RCC 7860 (cell line): Measurements from ENCODE around the gene NTM.

Source experiments
- DNase-seq: peaks from one replicate; pipeline ENCODE4 v3.0.0-alpha.2; 2015; ENCODE audit warnings: low spot score
- FAIRE-seq: peaks from 2 replicates; lab custom pipeline; 2012; peaks lifted over from hg19 to GRCh38; lab: Jason Lieb, UNC

The NTM gene

DNA sequence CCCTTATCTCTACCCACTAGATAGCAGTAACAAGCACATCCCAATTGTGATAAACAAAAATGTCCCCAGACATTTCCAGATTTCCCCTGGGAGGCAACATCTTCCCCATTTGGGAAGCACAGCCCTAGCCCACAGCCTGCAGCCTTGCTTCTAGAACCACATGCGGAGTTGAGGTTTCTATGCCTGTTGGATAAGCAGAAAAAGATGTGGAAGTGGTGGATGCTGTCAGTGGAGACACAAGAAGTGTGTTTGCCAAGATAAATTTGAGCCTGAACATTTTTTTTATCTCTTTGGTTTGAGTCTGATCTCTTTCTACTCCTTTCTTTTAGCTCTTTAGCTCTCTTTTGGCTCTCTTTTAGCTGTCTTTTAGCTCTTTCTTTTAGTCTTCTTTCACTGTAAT lies 884.5 kb downstream of the NTM start:
- DNase-seq (no peak), FAIRE-seq (no peak)

DNA sequence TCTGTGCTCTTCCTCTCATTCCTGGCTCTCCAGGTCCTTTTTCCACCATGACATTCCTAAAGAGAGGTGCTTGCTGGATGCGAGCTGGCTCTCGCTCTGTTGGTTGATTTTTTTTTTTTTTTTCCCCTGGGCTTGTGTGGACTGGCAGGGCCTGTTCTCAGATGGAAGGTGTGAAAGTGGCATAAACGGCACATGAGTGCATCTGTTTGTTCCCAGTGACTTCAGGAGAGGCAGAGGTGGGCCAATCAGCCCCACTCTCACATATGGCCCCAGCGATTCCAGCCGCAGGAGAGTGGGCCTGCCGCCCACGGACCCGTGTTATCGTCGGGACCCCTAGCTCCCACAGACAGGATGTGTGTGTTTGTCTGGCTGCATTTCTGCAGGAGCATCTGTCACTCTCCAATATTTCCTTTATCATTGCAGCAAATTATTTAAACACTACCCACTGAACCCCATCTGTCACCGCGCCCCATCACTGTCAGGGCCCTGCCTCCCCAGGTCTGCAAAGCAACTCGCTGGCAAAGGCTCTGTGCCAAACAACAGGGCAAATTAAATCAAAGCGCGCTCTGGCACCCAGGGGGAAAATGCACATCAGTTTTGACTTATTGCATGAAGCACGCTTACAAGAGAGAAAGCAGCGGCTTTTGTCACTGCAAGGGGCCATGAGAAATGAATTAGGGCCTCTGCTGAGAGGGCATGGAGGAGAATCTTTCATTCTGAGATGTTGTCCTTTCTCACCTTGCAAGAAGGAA lies 886.3 kb downstream of the NTM start:
- FAIRE-seq (no peak), DNase-seq (no peak)

DNA sequence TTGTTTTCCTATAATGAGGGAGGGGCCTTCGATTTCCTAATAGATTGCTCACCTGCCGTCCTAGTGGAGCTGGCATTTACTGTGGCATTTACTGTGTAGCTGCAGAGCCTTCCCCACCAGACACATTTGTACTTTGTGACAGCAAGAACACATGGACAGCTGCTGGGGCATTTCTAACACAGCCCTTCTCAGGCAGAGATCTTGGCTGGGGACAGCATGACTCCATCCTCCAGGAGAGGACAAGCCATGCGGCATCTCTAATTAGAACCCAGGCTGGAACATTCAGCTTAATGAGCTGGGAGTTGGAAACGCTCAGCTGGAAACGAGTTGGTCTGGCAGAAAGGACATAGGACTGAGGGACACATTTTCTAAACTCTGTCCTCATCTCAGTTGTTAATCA lies 887.5 kb downstream of the NTM start:
- DNase-seq (no peak), FAIRE-seq (no peak)

DNA sequence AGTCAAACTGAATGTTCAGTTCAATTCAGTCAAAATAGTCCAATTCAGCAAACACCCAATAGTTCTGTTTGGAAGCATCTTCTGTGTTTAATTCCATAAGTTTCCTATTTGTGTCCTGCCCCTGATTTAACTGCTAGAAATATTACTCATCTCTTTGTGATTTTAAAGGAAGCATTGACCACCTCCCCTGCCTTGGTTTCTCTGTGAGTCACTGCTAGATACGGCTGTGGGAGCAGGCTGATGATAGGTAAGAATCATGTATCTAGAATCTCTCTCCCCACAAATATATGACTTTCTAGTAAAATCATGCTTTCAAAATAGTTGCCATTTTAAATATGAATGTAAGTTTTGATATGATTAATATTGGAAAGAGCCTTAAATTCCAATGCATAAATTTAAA lies 888.5 kb downstream of the NTM start:
- DNase-seq (no peak), FAIRE-seq (no peak)

DNA sequence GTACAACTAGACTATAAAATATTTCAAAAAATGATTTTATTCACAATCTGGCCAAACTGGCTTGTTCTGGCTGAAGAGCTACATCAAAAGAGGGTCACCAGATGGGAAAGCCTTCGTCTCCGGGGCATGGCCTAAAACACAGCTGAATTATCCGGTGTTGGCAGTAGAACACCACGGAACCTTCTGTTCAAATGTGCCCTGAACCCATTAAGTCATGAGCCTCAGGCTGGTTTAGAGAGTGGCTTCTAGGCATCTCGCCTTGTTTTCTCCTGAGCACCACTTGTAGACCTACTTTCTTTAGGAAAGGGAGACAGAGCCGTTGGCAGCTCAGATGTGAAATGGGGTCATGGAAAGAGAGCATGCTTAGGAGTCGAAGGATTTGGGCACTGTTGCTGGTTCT lies 890.2 kb downstream of the NTM start:
- no peak for FAIRE-seq
- no peak for DNase-seq

DNA sequence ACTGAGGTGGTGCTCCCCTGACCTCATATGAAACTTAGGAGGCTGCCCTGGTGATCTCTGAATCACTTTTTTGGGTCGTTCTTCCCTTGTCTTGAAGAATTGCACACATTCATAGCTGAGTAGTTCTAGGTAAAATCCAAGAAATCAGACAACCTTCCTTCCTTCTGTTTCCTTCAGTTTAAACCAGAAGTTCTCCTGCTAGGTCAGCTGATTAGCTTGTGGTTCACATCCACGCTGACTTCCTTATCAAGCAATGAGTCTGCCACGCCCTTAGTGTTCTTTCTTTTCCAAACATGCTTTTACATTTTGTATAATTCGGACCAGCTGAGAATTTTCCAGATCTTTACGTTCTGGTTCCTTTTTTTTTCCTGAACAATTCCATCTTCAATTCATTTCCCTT lies 892.8 kb downstream of the NTM start:
- no peak for FAIRE-seq
- no peak for DNase-seq

DNA sequence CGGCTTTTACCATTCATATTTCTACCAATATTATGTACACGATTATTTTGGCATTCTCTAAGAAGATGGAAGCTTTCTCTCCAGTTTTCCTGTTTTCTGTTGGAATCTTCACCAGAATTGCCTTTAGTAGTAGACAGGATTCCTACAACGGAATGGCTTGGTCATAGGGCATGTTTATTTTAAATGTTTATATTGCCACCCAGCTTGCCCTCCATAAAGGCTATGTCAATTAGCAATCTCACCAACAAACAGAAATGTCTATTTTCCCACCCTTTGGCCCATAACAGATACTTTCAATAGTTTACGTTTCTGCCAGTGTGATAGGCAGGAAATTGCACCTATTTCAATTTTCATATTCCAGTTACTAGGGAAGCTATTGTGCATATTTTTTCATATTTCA lies 893.5 kb downstream of the NTM start:
- DNase-seq, result no peak
- no peak for FAIRE-seq

DNA sequence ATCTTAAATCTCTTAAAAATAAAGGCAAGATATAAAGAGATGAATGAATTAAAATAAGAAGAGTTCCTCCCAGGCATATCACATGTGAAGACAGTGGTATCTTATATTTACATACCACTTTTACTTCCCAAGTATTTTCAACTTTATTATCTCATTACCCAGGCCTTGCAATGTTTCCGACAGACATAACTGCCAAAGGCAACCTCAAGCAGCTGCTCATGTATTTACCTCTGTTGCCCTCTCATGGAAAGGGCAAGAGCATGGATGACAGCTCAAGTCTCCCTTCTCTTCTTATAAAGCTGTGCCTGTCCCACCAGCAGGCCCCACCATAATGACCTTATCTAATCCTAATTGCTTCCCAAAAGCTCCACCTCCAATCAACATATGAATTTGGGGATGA lies 894.2 kb downstream of the NTM start:
- FAIRE-seq (no peak), DNase-seq (no peak)

DNA sequence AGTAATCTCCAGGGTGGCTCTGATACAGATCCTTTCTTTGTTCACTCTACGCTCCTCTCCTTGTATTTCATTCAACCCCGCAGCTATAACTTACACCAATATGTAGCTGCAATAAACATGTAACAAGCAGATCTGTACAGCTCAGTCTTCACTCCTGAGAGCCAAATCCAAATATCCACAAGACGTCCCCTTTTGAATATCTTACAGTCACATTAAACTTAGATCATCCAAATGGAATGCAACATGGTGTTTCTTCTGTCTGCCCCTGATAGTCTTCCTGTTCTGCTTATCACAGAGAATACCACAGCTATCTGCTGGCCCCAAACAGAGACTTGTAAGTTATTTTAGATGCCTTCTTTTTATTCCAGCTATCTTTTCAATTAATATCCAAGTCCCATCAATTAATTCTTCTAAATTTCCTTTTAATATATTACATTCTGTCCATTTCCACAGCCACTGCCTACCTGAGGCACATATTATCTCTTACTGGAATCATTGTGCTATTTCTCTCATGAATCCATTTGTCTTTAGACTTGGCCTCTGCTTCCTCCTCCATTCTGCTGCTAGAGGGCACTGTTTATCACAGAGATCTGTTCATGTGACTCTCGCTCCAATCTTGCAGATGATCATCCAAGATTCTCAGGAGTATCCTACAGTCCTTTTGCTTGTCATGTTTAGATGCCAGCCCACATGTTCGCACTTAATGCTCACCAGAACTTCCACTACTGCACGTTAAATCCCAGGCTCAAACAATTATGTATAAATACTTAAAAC lies 908.6 kb downstream of the NTM start:
- DNase-seq, result peak; percentile 5
- no peak for FAIRE-seq

DNA sequence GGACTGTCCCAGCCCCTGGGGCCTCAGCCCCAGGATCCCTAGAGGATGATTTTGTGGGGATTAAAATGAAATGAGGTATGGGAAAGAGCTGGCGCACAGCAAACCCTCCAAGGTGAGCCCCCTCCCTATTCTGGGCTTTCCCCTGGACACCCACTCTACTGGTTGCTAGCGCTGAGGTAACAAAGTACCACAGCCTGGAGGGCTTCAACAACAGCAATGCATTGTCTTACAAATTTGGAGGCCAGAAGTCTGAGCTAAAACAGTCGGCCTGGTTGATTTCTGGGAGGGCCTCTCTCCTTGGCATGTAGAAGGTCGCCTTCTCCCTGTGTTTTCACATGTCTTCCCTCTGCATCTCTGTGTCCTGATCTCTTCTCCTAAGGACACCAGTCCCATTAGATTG lies 913.6 kb downstream of the NTM start:
- no peak for FAIRE-seq

DNA sequence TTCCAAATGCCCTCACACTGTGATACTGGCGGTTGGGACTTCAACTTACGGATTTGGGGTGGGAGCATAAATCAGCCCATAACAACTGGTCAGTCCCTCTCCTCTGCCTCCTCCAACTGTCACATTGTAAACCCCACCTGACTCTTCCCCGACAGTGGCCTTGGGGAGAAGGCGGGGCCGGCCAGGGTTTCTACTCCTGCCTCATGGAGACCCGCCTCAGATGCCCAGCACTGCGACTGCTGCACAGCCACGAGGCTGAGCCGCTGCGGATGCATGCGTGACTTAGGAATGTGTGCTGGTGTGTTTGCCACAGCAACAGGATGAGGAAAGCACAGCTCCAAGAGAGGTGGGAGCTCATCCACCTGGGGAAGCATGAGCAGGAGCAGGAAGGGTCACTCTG lies 914.2 kb downstream of the NTM start:
- FAIRE-seq, result no peak
- no peak for DNase-seq

More for the DNA sequence above, 913.6 kb downstream of the NTM start:
- no peak for DNase-seq

DNA sequence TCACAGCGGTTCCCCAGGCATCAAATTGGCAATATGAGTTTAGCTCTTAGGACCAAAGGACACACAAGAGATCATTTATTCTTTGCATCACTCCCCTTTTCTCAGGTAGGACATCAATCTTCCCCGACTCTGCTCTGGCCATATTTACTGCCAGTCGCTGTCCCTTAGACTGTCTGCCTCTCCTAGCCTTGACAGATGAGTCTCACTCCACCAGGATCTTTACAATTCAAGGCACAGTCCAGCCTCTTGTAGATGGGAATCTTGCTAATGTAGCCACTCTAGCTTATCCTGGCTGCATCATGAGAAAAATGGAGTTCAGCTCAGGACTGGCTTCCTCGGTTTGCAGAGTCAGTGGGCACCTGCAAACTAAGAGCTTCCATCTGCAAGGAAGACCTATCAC lies 915.2 kb downstream of the NTM start:
- no peak for FAIRE-seq
- DNase-seq, result no peak

DNA sequence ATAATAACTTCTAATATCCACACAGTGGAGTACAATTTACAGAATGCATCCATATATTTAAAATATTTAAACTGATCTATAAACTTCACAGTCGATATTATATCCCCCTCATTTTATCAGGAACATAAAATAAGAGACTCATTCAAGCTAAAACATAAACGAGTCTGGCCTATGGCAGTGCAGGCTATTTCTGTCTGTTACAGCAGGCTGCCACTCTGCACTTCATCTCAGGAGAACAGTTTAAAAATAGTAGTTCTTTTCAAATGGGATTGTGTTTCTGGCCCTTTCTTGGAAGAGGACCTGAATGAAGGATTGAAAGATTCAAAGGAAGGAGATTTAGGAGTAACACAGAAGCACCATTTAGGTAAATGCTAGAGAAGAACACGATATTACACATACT lies 915.7 kb downstream of the NTM start:
- DNase-seq (no peak), FAIRE-seq (no peak)

DNA sequence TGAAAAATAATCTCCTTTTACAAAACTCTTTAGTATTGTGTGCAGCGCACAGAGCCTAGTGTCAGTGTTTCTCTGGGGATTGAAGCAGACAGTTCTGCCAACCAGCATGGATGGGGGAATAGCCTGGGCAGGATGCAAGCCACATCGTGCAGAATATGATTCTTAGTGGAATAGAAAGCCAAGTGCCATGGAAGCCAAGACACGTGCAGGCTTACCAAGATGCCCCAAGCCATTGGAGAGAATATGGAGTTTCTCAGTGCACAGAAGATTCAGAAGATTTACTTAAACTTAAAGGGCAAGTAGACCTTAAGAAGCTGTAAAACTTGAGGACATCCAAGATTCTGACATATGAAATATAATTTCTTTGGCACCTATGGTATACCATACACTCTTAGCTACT lies 917.6 kb downstream of the NTM start:
- no peak for FAIRE-seq
- no peak for DNase-seq

DNA sequence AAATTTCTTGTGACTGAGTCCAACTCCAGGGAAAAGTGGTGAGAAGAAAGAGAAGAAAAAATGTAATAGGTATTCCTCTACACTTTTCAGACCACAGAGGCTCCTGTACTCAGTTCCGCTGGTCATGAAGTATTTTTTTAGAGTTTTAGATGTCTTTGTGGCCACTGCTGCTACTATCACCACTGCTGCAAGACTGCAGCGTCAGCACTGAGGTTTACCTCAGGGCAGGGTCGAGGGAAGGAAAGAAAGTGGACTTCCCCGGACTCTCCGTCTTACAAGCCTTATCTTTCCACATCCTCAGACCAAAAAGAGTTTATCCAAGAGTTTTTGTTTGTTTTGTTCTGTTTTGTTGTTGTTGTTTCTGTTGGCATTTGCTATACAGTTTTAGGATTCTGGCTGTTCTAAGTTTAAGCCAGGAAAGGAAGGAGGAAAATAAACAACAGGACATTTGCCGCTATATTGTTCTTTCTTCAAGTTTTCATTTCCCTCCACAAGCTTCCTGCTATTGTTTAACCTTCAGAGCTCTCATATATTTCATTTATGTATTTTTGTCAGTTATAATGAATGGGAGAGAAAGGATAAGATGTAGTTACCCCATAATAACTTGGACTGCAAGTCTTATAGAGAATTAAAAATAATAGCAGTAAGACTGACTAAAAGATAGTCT lies 919.3 kb downstream of the NTM start:
- DNase-seq (no peak), FAIRE-seq (no peak)

DNA sequence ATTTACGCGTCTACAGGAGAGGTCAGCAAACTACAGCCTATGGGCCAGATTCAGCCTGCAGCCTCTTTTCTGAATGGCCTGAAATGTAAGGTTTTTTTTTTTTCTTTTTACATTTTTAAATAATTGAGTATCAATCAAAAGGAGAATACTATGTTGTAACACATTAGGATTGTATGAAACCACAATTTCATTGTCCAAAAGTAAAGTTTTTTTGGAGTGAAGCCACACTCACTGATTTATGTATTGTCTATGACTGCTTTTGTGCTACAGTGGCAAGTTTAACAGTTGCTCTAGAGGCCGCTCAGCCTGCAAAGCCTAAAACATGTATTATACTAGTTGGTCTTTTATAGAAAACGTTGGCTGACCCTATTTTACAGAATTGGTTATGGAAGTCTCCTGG lies 923.2 kb downstream of the NTM start:
- FAIRE-seq (no peak), DNase-seq (no peak)

DNA sequence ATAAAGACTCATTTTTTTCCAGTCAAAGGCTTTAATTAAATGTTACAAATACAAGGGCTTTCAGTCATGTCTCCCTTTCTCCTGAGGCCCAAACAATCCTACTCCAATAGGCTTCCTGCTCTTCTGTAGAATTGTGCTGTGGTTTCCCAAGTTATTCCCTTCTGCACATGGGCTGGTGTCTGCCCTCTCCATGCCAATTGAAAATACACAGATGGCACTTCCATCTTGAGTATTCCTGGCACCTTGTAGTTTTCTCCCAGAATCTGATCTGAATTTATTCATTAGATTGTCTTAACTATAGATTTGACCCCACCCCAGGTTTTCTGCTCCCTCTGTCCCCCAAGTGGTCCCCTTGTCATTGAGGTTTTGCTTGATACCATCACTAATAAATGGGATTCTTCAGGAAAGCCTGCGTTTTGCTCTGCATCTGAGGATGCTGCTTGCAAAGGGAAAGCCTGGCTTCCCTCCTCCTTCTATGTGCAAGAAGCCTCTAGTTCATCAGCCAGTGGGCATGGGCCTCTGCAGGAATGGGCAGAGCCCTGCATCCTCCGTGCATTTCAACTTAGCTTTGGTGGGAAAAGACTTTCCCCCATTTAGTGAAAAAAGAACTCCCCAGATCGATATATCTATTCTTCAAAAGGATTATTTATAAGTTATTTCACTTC lies 926.7 kb downstream of the NTM start:
- FAIRE-seq (no peak), DNase-seq (no peak)

DNA sequence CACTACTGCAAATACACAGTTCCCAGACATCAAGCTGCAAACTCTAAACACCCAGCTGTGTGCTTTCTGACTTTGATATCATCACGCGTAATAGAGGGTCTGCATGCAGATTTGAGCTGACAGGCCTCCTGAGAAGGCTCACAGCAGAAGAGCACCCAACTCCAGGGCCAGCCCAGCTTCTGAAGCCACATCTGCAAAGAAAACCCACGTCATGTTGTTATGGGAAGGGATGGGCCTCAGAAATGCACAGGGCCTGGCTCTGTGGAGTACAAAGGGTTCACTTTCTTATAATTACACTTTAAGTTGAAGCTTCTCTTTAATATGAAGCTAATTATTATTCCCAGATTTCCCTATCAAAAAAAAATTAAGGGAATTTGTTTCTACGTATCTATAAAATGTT lies 927.9 kb downstream of the NTM start:
- DNase-seq, result no peak
- FAIRE-seq, result no peak

DNA sequence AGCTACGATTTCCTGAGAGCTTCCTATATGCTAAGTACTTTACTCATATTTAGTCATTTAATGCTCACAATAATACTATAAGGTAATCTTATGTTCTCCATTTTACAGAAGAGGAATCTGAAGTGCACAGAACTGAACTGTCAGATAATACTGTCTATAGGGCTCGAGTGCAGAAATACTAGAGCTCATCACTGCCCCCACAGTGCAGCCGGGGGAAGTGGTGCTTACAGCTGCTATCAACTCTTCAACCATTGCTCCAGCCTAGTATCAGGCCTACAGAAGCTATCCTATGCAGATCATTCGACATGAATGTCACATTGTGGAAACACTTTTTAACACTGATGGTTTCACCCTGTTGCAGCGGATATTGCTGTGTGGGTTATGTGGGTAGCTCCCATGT lies 929.9 kb downstream of the NTM start:
- FAIRE-seq (no peak), DNase-seq (no peak)

DNA sequence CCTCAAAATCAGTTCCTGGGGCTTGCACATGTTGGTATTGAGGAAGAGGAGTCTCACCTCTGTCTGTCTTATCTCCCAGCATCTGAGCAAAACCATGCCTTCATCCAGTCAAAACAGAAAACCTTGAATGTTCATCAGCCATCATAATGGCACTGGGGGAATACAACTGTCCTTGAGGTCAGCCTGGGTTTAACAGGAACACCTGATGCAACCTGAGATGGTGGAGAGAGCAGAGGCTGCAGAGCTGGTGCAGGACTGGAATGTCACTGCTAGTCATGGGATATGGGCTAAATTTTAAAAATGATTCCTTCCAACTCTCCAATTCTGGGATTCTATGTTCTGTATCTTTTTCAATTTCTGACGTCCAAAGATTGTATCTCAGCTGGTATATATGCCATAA lies 931.0 kb downstream of the NTM start:
- no peak for FAIRE-seq

DNA sequence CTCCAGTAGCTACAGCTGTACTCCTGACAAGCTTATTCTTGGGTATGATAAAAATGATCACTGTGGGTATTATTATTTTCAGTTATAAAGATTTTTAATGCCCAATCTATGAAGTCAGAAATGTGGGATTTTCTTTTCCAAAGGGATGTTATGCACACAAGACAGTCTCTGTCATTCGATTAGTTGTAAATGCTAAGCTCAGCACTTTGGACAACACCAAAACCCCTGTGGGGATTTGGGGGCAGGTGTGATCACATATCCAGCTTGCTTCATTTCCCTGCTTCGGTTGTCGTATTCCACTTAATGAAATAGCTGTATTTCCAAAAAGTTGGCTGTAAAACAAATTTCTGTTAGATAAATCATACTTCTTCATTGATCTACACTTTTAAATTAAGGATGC lies 931.5 kb downstream of the NTM start:
- FAIRE-seq (no peak), DNase-seq (no peak)

More for the DNA sequence above, 931.0 kb downstream of the NTM start:
- DNase-seq, result no peak
